ENCODE measurements around the gene C1orf87. TPM values are rescaled to one million over a fixed set of nuclear protein-coding genes. Genes with fewer than 3 reads are reported as not detected.

C1orf87 gene, protein sequence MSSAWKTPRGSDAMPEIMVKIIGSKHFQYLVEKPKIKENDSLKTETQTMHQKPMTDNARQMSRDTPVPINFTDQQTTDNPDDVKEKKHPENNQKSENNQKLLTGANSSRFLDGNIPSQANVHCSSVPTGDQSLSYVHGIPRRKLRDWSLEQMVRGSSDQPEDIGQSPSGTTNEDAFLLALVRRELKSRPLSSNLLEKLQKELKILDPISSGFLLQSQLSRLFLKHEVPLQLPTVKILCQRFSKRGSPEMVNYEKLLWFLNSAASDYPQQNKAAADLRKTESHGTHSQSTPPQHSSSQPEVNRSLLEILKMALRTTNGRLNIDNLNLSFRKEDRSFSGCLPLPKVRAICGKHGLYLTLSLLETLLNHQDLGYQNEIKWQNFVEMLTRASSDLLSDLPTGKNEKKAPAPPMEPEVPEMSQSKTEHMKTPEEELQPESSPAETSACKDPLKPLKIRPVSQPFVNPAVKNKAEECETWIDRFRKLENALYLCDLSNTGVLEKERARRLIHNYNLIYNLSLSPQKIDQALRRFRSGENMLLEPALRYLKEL
- total RNA-seq (2021) (not detected in 2 replicates), Bru-seq, nascent RNA (percentile 2 among the genes with signal in this experiment), BruChase-seq, experiment 1, labeled RNA remaining after a 2-hour chase (percentile 2 among the genes with signal in this experiment), BruChase-seq, experiment 2, labeled RNA remaining after a 6-hour chase (not detected)
- long read RNA-seq: 0 reads

- H3K9me3 ChIP-seq (ENCODE audit: low read depth, low read length, poor library complexity, severe bottlenecking): no peaks in the 10 kb centered on the region
- no peaks in the 10 kb centered on the region for H3K4me1 ChIP-seq (ENCODE audit: insufficient read depth, low read length, poor library complexity, severe bottlenecking)
- TF ChIP-seq EZH2 (IDR thresholded peaks at IDR 0.05; ENCODE audit: borderline replicate concordance, low read depth, low read length, poor library complexity, severe bottlenecking): no peak
- TF ChIP-seq, protein P1, sequence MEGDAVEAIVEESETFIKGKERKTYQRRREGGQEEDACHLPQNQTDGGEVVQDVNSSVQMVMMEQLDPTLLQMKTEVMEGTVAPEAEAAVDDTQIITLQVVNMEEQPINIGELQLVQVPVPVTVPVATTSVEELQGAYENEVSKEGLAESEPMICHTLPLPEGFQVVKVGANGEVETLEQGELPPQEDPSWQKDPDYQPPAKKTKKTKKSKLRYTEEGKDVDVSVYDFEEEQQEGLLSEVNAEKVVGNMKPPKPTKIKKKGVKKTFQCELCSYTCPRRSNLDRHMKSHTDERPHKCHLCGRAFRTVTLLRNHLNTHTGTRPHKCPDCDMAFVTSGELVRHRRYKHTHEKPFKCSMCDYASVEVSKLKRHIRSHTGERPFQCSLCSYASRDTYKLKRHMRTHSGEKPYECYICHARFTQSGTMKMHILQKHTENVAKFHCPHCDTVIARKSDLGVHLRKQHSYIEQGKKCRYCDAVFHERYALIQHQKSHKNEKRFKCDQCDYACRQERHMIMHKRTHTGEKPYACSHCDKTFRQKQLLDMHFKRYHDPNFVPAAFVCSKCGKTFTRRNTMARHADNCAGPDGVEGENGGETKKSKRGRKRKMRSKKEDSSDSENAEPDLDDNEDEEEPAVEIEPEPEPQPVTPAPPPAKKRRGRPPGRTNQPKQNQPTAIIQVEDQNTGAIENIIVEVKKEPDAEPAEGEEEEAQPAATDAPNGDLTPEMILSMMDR (conservative IDR thresholded peaks at IDR 0.05; ENCODE audit: low read depth, low read length): no peak
- no peaks in the 10 kb centered on the region for H3K36me3 ChIP-seq (ENCODE audit: insufficient read depth, low read length, poor library complexity, severe bottlenecking)
- H3K4me3 ChIP-seq (ENCODE audit: low read depth, low read length, poor library complexity, severe bottlenecking): no peak within 1 kb of the TSS
- BruUV-seq (replicated peaks): no TSS peak
- intact Hi-C loops (cut with micrococcal nuclease; ENCODE audit: unreplicated experiment): no loop called here
- H3K27ac ChIP-seq (ENCODE audit: low read depth, low read length, poor library complexity, severe bottlenecking): no peak within 1 kb of the TSS
- ChIA-PET CTCF (no interaction called here), POLR2A (ENCODE audit: low non-redundant PET) (no interaction called here)
- H3K27me3 ChIP-seq (replicated peaks; ENCODE audit: insufficient read depth, low read depth, low read length, poor library complexity): peaks cover 15% of the 10 kb centered on the region
- DNase-seq (ENCODE audit: low spot score): no peak
These were observed at the start of gene C1orf87 for GRCh38 chr1:60073605-60074278. C1orf87 (minus strand) TSS chr1:60073770; CDS start chr1:60072643, 1,127 bp downstream.

DNA sequence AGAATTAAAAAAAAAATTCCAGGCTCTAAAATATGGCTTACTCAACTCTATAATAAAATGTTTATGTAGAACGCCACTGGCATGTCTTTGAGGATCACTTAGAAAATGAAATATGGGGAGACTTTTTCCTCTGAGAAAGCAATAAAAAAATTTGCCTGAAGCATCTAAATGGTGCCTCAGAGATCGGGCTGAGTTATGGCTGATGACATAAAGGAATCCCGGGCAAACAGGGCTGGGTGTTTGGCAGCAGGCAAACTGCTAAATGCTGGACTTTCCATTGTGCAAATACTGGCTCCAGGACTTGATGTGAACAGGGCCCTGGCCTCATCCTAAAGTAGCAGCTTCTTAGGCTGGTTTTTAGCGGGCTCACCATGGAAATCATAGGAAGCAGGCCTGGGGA lies 44.5 kb upstream of the C1orf87 start:
- H3K4me1 ChIP-seq (ENCODE audit: insufficient read depth, low read length, poor library complexity, severe bottlenecking): no peaks in the 10 kb centered on the region
- ChIA-PET POLR2A (ENCODE audit: low non-redundant PET) (no interaction called here), CTCF (no interaction called here)
- H3K9me3 ChIP-seq (ENCODE audit: low read depth, low read length, poor library complexity, severe bottlenecking): no peaks in the 10 kb centered on the region
- BruUV-seq (replicated peaks): no TSS peak
- no peak for DNase-seq (ENCODE audit: low spot score)
- no peak overlapping the region for H3K4me3 ChIP-seq (ENCODE audit: low read depth, low read length, poor library complexity, severe bottlenecking)
- H3K27me3 ChIP-seq (replicated peaks; ENCODE audit: insufficient read depth, low read depth, low read length, poor library complexity): no peaks in the 10 kb centered on the region
- TF ChIP-seq, protein P1 (conservative IDR thresholded peaks at IDR 0.05; ENCODE audit: low read depth, low read length): no peak
- TF ChIP-seq EZH2 (IDR thresholded peaks at IDR 0.05; ENCODE audit: borderline replicate concordance, low read depth, low read length, poor library complexity, severe bottlenecking): no peak
- intact Hi-C loops (cut with micrococcal nuclease; ENCODE audit: unreplicated experiment): no loop called here
- H3K36me3 ChIP-seq (ENCODE audit: insufficient read depth, low read length, poor library complexity, severe bottlenecking): no peaks in the 10 kb centered on the region
- no peak overlapping the region for H3K27ac ChIP-seq (ENCODE audit: low read depth, low read length, poor library complexity, severe bottlenecking)

DNA sequence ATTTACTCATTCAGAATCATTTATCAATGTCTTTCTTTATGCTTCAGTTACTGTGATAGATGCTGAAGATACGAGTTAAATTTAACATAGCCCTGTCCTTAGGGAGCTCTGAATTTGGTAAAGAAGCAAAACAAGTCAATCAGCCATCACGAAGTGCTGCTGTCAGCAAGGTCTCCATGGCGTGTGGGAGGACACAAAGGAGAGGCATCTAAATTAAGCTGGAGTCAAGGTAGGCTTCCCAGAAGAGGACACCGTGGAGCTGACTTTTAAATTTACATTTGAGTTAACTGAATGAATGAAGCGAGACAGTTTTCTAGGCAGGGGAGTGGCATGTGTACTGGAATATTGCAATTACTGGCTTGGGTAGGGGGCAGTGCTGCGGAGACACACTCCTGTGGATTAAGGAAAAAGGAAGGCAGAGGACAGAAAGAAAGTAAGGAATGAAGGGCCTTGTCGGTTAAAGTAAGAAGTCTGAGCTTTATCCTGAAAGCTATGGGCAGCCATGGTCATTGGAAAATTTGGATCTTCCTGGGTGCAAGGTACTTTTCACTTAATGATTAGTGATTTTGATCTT lies 41.3 kb upstream of the C1orf87 start:
- ChIA-PET POLR2A (ENCODE audit: low non-redundant PET) (interaction anchor here (0.6 kb wide), 1 partner anchor 19 kb away, joined by 4 read pairs; no protein-coding TSS in a partner anchor), CTCF (no interaction called here)
- intact Hi-C loops (cut with micrococcal nuclease; ENCODE audit: unreplicated experiment): no loop called here

More for the DNA sequence above, 41.3 kb upstream of the C1orf87 start:
- no peaks in the 10 kb centered on the region for H3K4me1 ChIP-seq (ENCODE audit: insufficient read depth, low read length, poor library complexity, severe bottlenecking)
- TF ChIP-seq, protein P1 (conservative IDR thresholded peaks at IDR 0.05; ENCODE audit: low read depth, low read length): no peak
- no peak for TF ChIP-seq EZH2 (IDR thresholded peaks at IDR 0.05; ENCODE audit: borderline replicate concordance, low read depth, low read length, poor library complexity, severe bottlenecking)
- no peak overlapping the region for H3K27ac ChIP-seq (ENCODE audit: low read depth, low read length, poor library complexity, severe bottlenecking)
- no TSS peak for BruUV-seq (replicated peaks)
- H3K27me3 ChIP-seq (replicated peaks; ENCODE audit: insufficient read depth, low read depth, low read length, poor library complexity): no peaks in the 10 kb centered on the region
- no peak for DNase-seq (ENCODE audit: low spot score)
- H3K36me3 ChIP-seq (ENCODE audit: insufficient read depth, low read length, poor library complexity, severe bottlenecking): no peaks in the 10 kb centered on the region
- no peak overlapping the region for H3K4me3 ChIP-seq (ENCODE audit: low read depth, low read length, poor library complexity, severe bottlenecking)
- H3K9me3 ChIP-seq (ENCODE audit: low read depth, low read length, poor library complexity, severe bottlenecking): no peaks in the 10 kb centered on the region
